RPMI7951 (cell line): ENCODE data around the gene RDH5. TPM values are rescaled to one million over a fixed set of nuclear protein-coding genes. Genes with fewer than 3 reads are reported as not detected.
A peak's percentile ranks its signal among the peaks of the same experiment; 100 is the strongest.

Experiments used
- DNase-seq: peaks from one replicate; pipeline ENCODE4 v3.0.0-alpha.2; 2012; ENCODE audit warnings: low read depth
- total RNA-seq: library from RNA; depleted of rRNA; stranded (reverse); fragments of >200 nt; shearing (Covaris generic); gene quantifications from 2 replicates; pipeline ENCODE4 v1.2.3, GENCODE V29; 2014

RDH5 gene
- total RNA-seq, 1 experiment from 2014 or later = 6.0 TPM

- no peak for DNase-seq
Measured at GRCh38 chr12:55712700-55713415, 7.3 kb upstream of the RDH5 start.

GRCh38 chr12:55713721-55714120 is 6.5 kb upstream of the RDH5 start:
- DNase-seq = no peak

GRCh38 chr12:55715169-55715764 is 4.9 kb upstream of the RDH5 start:
- DNase-seq = no peak

- DNase-seq = peak; percentile 91
Measured at GRCh38 chr12:55715833-55716581, 4.2 kb upstream of the RDH5 start, which contains the start of gene BLOC1S1. Gene BLOC1S1 (plus strand): TSS chr12:55716046. CDS start chr12:55716052, 6 bp downstream.

GRCh38 chr12:55716582-55716957 is 3.6 kb upstream of the RDH5 start:
- DNase-seq = no peak

GRCh38 chr12:55717011-55718007 is 2.9 kb upstream of the RDH5 start:
- peak; percentile 69 for DNase-seq

- DNase-seq = no peak
Measured at GRCh38 chr12:55718015-55718414, 2.2 kb upstream of the RDH5 start.

GRCh38 chr12:55718624-55719275 is 1.4 kb upstream of the RDH5 start:
- DNase-seq = no peak

- DNase-seq = no peak
Measured at GRCh38 chr12:55719371-55719770, 822 bp upstream of the RDH5 start.

GRCh38 chr12:55720894-55721444 is 776 bp downstream of the RDH5 start:
- peak; percentile 99 for DNase-seq

GRCh38 chr12:55721601-55722213 is 1.5 kb downstream of the RDH5 start:
- DNase-seq = peak; percentile 81

- DNase-seq = no peak
Measured at GRCh38 chr12:55722948-55723347, 2.8 kb downstream of the RDH5 start.

- no peak for DNase-seq
Measured at GRCh38 chr12:55723516-55724225, 3.5 kb downstream of the RDH5 start.

GRCh38 chr12:55724226-55724939 is 4.2 kb downstream of the RDH5 start:
- DNase-seq = peak; percentile 63

GRCh38 chr12:55724940-55725309 is 4.7 kb downstream of the RDH5 start:
- no peak for DNase-seq

- DNase-seq = no peak
Measured at GRCh38 chr12:55725556-55725955, 5.4 kb downstream of the RDH5 start.

GRCh38 chr12:55726971-55727370 is 6.8 kb downstream of the RDH5 start:
- DNase-seq = no peak

GRCh38 chr12:55727643-55728185 is 7.5 kb downstream of the RDH5 start:
- peak; percentile 93 for DNase-seq
